ENCODE measurements around the gene SACS.

GRCh38 chr13:23445794-23446193 lies 12.3 kb upstream of the SACS start:
- TF ChIP-seq YY1 (IDR thresholded peaks at IDR 0.05; ENCODE audit: insufficient read depth, insufficient read length), result no peak
- TF ChIP-seq SUZ12 (IDR thresholded peaks at IDR 0.05; ENCODE audit: extremely low read depth, insufficient read depth, insufficient read length), result no peak
